Hematopoietic multipotent progenitor cell treated with erythropoietin and hydrocortisone succinate and interleukin-3 and kit ligand, for 8 days (in vitro differentiated cells): Measurements from ENCODE around the gene KRTAP1-4.
"Not testable (repeated sequence)": the region's sequence is repeated elsewhere in the genome, so short reads cannot be mapped to it uniquely, and the experiment has no call there.

Source experiments
- DNase-seq: peaks from one replicate; pipeline ENCODE4 v3.0.0-alpha.2; 2015

Gene KRTAP1-4

GRCh38 chr17:41002814-41003213 lies 27.2 kb downstream of the KRTAP1-4 start:
- DNase-seq: no peak

GRCh38 chr17:41001795-41002194 lies 28.2 kb downstream of the KRTAP1-4 start:
- DNase-seq: no peak

DNA sequence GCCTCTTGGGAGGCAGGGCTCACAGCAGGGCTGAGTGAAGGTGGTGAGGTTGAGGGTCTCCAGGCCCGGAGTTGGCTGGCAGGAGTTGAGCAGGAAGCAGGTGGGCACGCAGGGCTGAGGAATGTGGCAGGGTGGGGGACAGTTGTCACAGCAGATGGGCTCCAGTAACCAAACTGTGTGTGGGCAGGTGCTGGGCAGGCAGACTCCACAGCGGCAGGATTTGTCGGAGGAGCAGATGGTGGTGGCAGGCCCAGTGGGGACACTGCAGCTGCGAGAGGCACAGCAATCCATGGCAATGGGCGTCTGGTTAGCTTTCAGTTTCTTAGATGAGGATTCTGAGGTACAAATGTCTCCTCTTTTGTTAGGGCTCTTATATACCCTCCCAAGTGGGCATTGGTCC lies 30.4 kb downstream of the KRTAP1-4 start, which contains the start of gene KRTAP3-2:
Gene KRTAP3-2, minus strand, starts transcription at position 344 of the 400 bp plus-strand sequence. Its CDS starts 53 bp downstream, at position 291.
- not testable (repeated sequence) for DNase-seq

- no peak for DNase-seq
Measured at GRCh38 chr17:40997361-40997760, 32.6 kb downstream of the KRTAP1-4 start.

DNA sequence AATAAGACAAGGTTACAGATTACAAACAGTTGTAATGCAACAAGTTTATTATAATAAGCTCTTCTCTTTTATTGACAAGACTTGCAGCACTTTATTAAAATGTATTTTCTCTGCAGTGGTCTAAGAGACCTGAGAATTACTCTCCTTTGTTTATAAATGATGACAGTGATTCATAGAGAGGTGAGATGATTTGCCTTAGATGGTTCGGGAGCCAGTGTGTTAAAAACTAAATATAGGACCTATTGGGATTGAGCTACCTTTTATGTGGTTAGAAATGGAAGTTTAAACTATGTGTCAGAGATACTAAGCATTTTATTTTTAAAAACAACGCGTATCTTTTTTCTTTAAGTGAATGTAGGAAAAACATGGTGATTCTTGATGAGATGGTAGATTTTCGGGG lies 33.2 kb downstream of the KRTAP1-4 start:
- no peak for DNase-seq

DNA sequence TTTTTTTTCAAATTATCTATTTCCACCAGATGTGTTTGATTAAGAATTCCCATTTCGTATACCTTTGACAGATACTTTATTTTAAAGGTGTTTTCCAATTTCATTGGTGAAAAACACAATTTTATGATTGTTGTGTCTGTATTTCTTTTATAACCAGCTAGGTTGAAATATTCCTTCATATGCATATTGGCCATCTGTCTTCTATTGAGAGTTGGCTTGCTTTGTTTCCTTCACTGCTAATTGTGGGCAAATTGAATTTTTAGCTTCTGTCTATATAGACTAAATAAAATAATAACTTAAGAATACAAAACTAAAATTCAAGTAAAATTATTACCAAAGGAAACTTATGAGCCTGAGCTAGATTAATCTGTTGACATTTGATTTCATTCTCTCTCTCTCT lies 34.9 kb downstream of the KRTAP1-4 start:
- DNase-seq: no peak

- no peak for DNase-seq
Measured at GRCh38 chr17:40993839-40994238, 36.2 kb downstream of the KRTAP1-4 start, which contains the start of gene KRTAP3-3. Gene KRTAP3-3 (minus strand): TSS chr17:40994164. CDS start chr17:40994097, 67 bp downstream.

- DNase-seq: no peak
Measured at GRCh38 chr17:40993084-40993483, 36.9 kb downstream of the KRTAP1-4 start.

- no peak for DNase-seq
Measured at GRCh38 chr17:40992666-40993065, 37.3 kb downstream of the KRTAP1-4 start.

GRCh38 chr17:40986920-40987319 lies 43.1 kb downstream of the KRTAP1-4 start:
- no peak for DNase-seq

GRCh38 chr17:40984226-40984625 lies 45.8 kb downstream of the KRTAP1-4 start, which contains the start of gene KRT40:
Gene KRT40 (minus strand): TSS chr17:40984326. CDS start chr17:40984273, 53 bp downstream.
- DNase-seq: no peak

DNA sequence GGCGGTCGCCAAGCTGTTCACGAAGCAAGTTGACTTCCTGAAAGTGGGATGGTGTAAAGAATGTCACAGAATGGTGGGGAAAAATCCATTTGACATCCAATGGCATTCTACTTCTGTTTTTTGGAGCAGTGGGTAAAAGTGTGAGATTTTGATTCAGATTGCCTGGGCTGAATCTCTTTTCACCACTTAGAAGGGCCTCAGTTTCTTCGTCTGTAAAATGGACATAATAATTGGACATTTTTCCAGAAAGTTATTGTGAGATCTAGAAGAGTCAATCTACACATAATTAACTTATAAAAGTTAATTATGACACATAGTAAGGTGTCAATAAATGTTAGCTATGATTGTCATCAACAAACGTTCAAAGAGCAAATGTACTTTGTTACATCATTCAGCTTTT lies 48.9 kb downstream of the KRTAP1-4 start:
- DNase-seq: no peak

- DNase-seq: no peak
Measured at GRCh38 chr17:40980596-40980995, 49.4 kb downstream of the KRTAP1-4 start.

DNA sequence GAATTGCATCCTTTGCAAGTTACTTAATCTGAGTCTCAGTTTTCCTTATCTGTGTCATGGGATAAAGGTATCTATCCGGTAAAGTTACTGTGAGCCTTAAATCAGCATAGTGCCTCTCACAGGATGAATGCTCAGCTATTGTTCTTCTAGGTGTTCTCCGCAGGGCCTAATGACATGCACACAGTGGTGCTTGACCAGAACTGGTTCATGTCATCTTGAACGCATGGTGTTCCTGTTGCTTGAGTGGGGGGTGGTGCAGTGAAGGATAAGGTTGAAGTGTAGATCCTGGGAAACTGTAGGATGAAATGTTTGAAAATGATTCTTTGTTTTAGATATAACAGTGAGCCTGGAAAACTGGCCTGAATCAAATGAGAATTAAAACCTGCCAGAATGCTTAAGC lies 49.9 kb downstream of the KRTAP1-4 start:
- DNase-seq: no peak
